IMR-90 (cell line): ENCODE measurements around the gene IKZF4. TPM values are rescaled to one million over a fixed set of nuclear protein-coding genes. Genes with fewer than 3 reads are reported as not detected.

Experiments used
- ATAC-seq: fragments of 200-7000 bp; cut with Tn5 transposase; 2 replicates; pipeline ENCODE4 v1.9.1; 2020; ENCODE audit warnings: low read depth, mild to moderate bottlenecking, moderate library complexity
- BruUV-seq: library from RNA; stranded (reverse); fragments of 400-500 nt; replicated peaks from 2 replicates; lab custom pipeline; 2021; lab: Mats Ljungman, UMichigan
- CTCF ChIA-PET: fragments of 300-600 bp; formaldehyde crosslinking; extraction: SDS; loops from one replicate; lab custom pipeline; 2021; ENCODE audit warnings: antibody characterized with exemption; lab: Yijun Ruan, JAX
- POLR2A ChIA-PET: fragments of 300-600 bp; sonication (Branson Sonifier 250); formaldehyde crosslinking; loops from one replicate; lab custom pipeline; 2022; ENCODE audit warnings: antibody characterized with exemption; ENCODE audit not compliant: unreplicated experiment; lab: Charles Lee
- DNase-seq: peaks from one replicate; pipeline ENCODE4 v3.0.0; 2013
- H2AFZ ChIP-seq: replicated peaks from 2 replicates; pipeline ENCODE3; 2013; ENCODE audit warnings: low read length, mild to moderate bottlenecking; ENCODE audit not compliant: poor library complexity
- H2AK5ac ChIP-seq: 2 replicates; pipeline ENCODE4 v1.6.1; 2013; ENCODE audit warnings: low read depth, low read length, inconsistent platforms
- H2AK9ac ChIP-seq: replicated peaks from 2 replicates; pipeline ENCODE3; 2013; ENCODE audit warnings: mild to moderate bottlenecking, low read depth, low read length, moderate library complexity; ENCODE audit not compliant: poor library complexity
- H2BK120ac ChIP-seq: 2 replicates; pipeline ENCODE4 v1.6.1; 2013; ENCODE audit warnings: low read depth, low read length, inconsistent platforms
- H2BK15ac ChIP-seq: 3 replicates; pipeline ENCODE4 v1.6.1; 2013; ENCODE audit warnings: low read depth, low read length, inconsistent platforms
- H2BK20ac ChIP-seq: 2 replicates; pipeline ENCODE4 v1.6.1; 2013; ENCODE audit warnings: low read depth, mild to moderate bottlenecking, inconsistent platforms, low read length, moderate library complexity
- H2BK5ac ChIP-seq: 2 replicates; pipeline ENCODE4 v1.6.1; 2013; ENCODE audit warnings: mild to moderate bottlenecking, low read depth, low read length, inconsistent platforms; ENCODE audit not compliant: poor library complexity, severe bottlenecking
- H3K14ac ChIP-seq: replicated peaks from 2 replicates; pipeline ENCODE4 v1.6.1; 2013; ENCODE audit warnings: low read depth, low read length, inconsistent platforms
- H3K18ac ChIP-seq: 2 replicates; pipeline ENCODE4 v1.6.1; 2013; ENCODE audit warnings: low read depth, low read length, control low read depth
- H3K23ac ChIP-seq: 2 replicates; pipeline ENCODE4 v1.6.1; 2013; ENCODE audit warnings: low read depth, low read length, inconsistent platforms
- H3K27ac ChIP-seq: 2 replicates; pipeline ENCODE4 v1.5.1; 2013; ENCODE audit warnings: mild to moderate bottlenecking, control low read depth, low read length; ENCODE audit not compliant: insufficient read depth
- H3K27me3 ChIP-seq: 2 replicates; pipeline ENCODE4 v1.6.1; 2013; ENCODE audit warnings: low read length; ENCODE audit not compliant: control insufficient read depth, insufficient read depth
- H3K36me3 ChIP-seq: 2 replicates; pipeline ENCODE4 v1.6.1; 2013; ENCODE audit warnings: low read length, mixed read lengths; ENCODE audit not compliant: control insufficient read depth, insufficient read depth
- H3K4ac ChIP-seq: 2 replicates; pipeline ENCODE4 v1.6.1; 2013; ENCODE audit warnings: low read depth, low read length, inconsistent platforms
- H3K4me1 ChIP-seq: 2 replicates; pipeline ENCODE4 v1.6.1; 2013; ENCODE audit warnings: low read length, mixed read lengths; ENCODE audit not compliant: control insufficient read depth, insufficient read depth
- H3K4me2 ChIP-seq: 2 replicates; pipeline ENCODE4 v1.6.1; 2013; ENCODE audit warnings: low read depth, mild to moderate bottlenecking, control low read depth, low read length, moderate library complexity
- H3K4me3 ChIP-seq: 2 replicates; pipeline ENCODE4 v1.5.1; 2013; ENCODE audit warnings: low read depth, mild to moderate bottlenecking, control low read depth, low read length, moderate library complexity; ENCODE audit not compliant: insufficient read depth
- H3K56ac ChIP-seq: 2 replicates; pipeline ENCODE4 v1.6.1; 2013; ENCODE audit warnings: low read length, inconsistent platforms; ENCODE audit not compliant: insufficient read depth; ENCODE audit errors: extremely low read depth
- H3K79me1 ChIP-seq, 2 experiments: 2 replicates each; pipeline ENCODE4 v1.6.1; 2013; ENCODE audit warnings: low read length in 2 of 2, inconsistent platforms in 1 of 2, low read depth in 1 of 2
- H3K9ac ChIP-seq: 2 replicates; pipeline ENCODE4 v1.6.1; 2013; ENCODE audit warnings: low read depth, low read length, control low read depth
- H3K9me1 ChIP-seq: 2 replicates; pipeline ENCODE4 v1.6.1; 2013; ENCODE audit warnings: low read length, inconsistent platforms; ENCODE audit not compliant: insufficient read depth
- H3K9me3 ChIP-seq: 2 replicates; pipeline ENCODE4 v1.6.1; 2013; ENCODE audit warnings: low read length; ENCODE audit not compliant: control insufficient read depth, insufficient read depth
- H4K20me1 ChIP-seq: 2 replicates; pipeline ENCODE4 v1.6.1; 2013; ENCODE audit warnings: low read length, inconsistent platforms; ENCODE audit not compliant: insufficient read depth
- H4K5ac ChIP-seq: 2 replicates; pipeline ENCODE4 v1.6.1; 2013; ENCODE audit warnings: mild to moderate bottlenecking, low read depth, low read length, control low read depth
- H4K8ac ChIP-seq, 2 experiments: 2 replicates each; pipeline ENCODE4 v1.6.1; 2013; ENCODE audit warnings: low read depth in 2 of 2, low read length in 2 of 2, control low read depth in 1 of 2, inconsistent platforms in 1 of 2
- H4K91ac ChIP-seq: 2 replicates; pipeline ENCODE4 v1.6.1; 2013; ENCODE audit warnings: low read depth, low read length, inconsistent platforms; ENCODE audit not compliant: insufficient read depth
- CEBPB ChIP-seq: IDR thresholded peaks from 2 replicates; pipeline ENCODE4 v1.6.1; 2012; ENCODE audit warnings: low read depth, low read length, improper control_type of control experiment
- CHD1 ChIP-seq: IDR thresholded peaks from 2 replicates; pipeline ENCODE4 v1.6.1; 2012; ENCODE audit warnings: low read depth, low read length, improper control_type of control experiment
- MAZ ChIP-seq: IDR thresholded peaks from 2 replicates; pipeline ENCODE4 v1.6.1; 2012; ENCODE audit warnings: low read depth, mild to moderate bottlenecking, low read length, improper control_type of control experiment, moderate library complexity, borderline replicate concordance
- POLR2A ChIP-seq: IDR thresholded peaks from 2 replicates; pipeline ENCODE4 v1.6.1; 2012; ENCODE audit warnings: mild to moderate bottlenecking, low read depth, low read length
- RAD21 ChIP-seq: IDR thresholded peaks from 2 replicates; pipeline ENCODE4 v1.6.1; 2012; ENCODE audit warnings: low read length, improper control_type of control experiment
- RFX5 ChIP-seq: IDR thresholded peaks from 2 replicates; pipeline ENCODE4 v1.8.0; 2012; ENCODE audit warnings: low read depth, mild to moderate bottlenecking, low read length, moderate library complexity
- SMC3 ChIP-seq: fragments of 150-350 bp; IDR thresholded peaks from 2 replicates; pipeline ENCODE4 v1.6.1; 2016; ENCODE audit warnings: low read depth, mild to moderate bottlenecking, antibody characterized with exemption, low read length, moderate library complexity
- WGBS, 2 experiments: methylation state at CpG; one replicate each; pipeline versions ENCODE4 v1.1.5 to v1.1.7; 2013; ENCODE audit warnings: missing lambda C conversion rate in 2 of 2; ENCODE audit not compliant: insufficient read length in 1 of 2; ENCODE audit errors: extremely low coverage in 2 of 2; 5-methylcytosine and 5-hydroxymethylcytosine counted together
- dilution Hi-C: fragments of 300-500 bp; cut with HindIII; formaldehyde crosslinking; loops from one replicate; pipeline ENCODE4 v1.14.3; 2018; ENCODE audit warnings: low sequenced_read_pairs; ENCODE audit not compliant: unreplicated experiment
- in situ Hi-C: fragments of 300-500 bp; cut with MboI; formaldehyde crosslinking; loops from 3 replicates; pipeline ENCODE4 v1.14.3; 2019; ENCODE audit warnings: low sequenced_read_pairs, inconsistent platforms, mixed read lengths
- intact Hi-C: fragments of 100-400 bp; cut with micrococcal nuclease; formaldehyde crosslinking; loops from 2 replicates; pipeline ENCODE4 v1.10.0; 2022
- polyA plus RNA-seq, 3 experiments: library from polyadenylated mRNA; depleted of rRNA; stranded (reverse); fragments of >200 nt; gene quantifications; 2 replicates each; pipeline ENCODE4 v1.2.3, GENCODE V29; 2012; ENCODE audit warnings: low replicate concordance in 1 of 3
- total RNA-seq: library from RNA; depleted of rRNA; stranded (reverse); fragments of >200 nt; gene quantifications from 2 replicates; pipeline ENCODE4 v1.2.3, GENCODE V29; 2012
- TF ChIP-seq, protein P1 (sequence below): conservative IDR thresholded peaks from 2 replicates; pipeline ENCODE4 v1.5.1; 2012; ENCODE audit warnings: mild to moderate bottlenecking, low read depth, low read length, improper control_type of control experiment

The IKZF4 gene
- total and polyA plus RNA-seq, 2 of the 4 experiments (the other 2 are of a cell fraction) = 1.8 to 7.1 TPM

DNA sequence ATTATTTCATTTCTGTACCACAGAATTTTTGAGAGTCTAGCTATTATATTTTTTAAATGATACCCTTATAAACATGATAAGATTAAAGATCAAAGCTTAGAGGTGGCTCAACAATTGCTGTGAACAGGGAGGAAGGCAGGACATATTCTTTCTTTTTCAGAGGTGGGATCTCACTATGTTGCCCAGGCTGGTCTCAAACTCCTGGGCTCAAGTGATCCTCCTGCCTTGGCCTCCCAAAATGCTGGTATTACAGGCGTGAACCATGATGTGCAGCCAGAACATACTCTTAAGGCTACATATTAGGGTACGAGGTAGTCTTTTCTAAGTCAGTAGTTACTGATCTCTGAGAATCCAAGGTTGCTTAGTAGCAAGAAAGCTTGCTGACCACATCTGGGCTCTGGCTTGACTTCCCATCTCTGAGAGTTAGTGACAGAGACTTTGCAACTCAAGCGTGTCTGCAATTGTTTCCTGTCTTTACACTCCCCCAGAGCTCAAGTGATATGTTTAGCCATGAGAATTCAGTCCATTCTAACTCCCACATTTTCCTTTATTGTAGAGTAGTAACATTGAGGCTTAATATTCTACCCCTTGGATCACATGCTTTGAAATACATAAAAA lies 38.4 kb upstream of the IKZF4 start:
- H4K20me1 ChIP-seq = peaks cover 27% of the 10 kb centered on the region; the same call in 1 of the 2 replicates
- no peak for DNase-seq
- no peak overlapping the region for H2BK20ac ChIP-seq
- intact Hi-C loops (no loop called here), in situ Hi-C loops (no loop called here), dilution Hi-C loops (no loop called here)
- no peak overlapping the region for H3K27ac ChIP-seq
- H3K27me3 ChIP-seq = no peaks in the 10 kb centered on the region
- CTCF ChIA-PET = interaction anchor here (0.6 to 1.5 kb wide), 9 partner anchors 13 to 243 kb away, joined by 3 to 5 read pairs (median 3); partner anchors contain the start of gene MMP19
- WGBS, 2 experiments = 100% methylated on average over 1 of the region's 3 CpGs; no CpG with 5 or more reads in 1 of the 2 experiments
- H2BK120ac ChIP-seq = no peak overlapping the region
- no peak for TF ChIP-seq RFX5
- TF ChIP-seq CEBPB = no peak
- no peak for TF ChIP-seq CHD1
- TF ChIP-seq POLR2A = no peak
- TF ChIP-seq MAZ = no peak
- TF ChIP-seq, protein P1, sequence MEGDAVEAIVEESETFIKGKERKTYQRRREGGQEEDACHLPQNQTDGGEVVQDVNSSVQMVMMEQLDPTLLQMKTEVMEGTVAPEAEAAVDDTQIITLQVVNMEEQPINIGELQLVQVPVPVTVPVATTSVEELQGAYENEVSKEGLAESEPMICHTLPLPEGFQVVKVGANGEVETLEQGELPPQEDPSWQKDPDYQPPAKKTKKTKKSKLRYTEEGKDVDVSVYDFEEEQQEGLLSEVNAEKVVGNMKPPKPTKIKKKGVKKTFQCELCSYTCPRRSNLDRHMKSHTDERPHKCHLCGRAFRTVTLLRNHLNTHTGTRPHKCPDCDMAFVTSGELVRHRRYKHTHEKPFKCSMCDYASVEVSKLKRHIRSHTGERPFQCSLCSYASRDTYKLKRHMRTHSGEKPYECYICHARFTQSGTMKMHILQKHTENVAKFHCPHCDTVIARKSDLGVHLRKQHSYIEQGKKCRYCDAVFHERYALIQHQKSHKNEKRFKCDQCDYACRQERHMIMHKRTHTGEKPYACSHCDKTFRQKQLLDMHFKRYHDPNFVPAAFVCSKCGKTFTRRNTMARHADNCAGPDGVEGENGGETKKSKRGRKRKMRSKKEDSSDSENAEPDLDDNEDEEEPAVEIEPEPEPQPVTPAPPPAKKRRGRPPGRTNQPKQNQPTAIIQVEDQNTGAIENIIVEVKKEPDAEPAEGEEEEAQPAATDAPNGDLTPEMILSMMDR = no peak
- no peak for TF ChIP-seq RAD21
- no peak for TF ChIP-seq SMC3
- H2AFZ ChIP-seq = no peak overlapping the region
- H3K4ac ChIP-seq = no peak overlapping the region
- no peak overlapping the region for H3K14ac ChIP-seq
- peaks cover 2% of the 10 kb centered on the region; the same call in 1 of the 2 replicates for H3K4me1 ChIP-seq
- no peaks in the 10 kb centered on the region for H3K9me1 ChIP-seq
- peaks cover 24 to 58% of the 10 kb centered on the region in 2 experiments for H3K79me1 ChIP-seq
- H3K4me2 ChIP-seq = no peak overlapping the region
- no peak overlapping the region for H3K9ac ChIP-seq
- H2BK15ac ChIP-seq = no peak overlapping the region
- peaks cover 43% of the 10 kb centered on the region for H3K36me3 ChIP-seq
- H3K18ac ChIP-seq = no peak overlapping the region
- H4K8ac ChIP-seq = no peak overlapping the region
- H2AK5ac ChIP-seq = no peak overlapping the region
- H3K4me3 ChIP-seq = no peak overlapping the region
- H3K9me3 ChIP-seq = no peaks in the 10 kb centered on the region
- no peak overlapping the region for H2BK5ac ChIP-seq
- ATAC-seq = no peak
- BruUV-seq = no TSS peak
- H2AK9ac ChIP-seq = no peak overlapping the region
- POLR2A ChIA-PET = interaction anchor here (0.8 kb wide), 1 partner anchor 9 kb away, joined by 4 read pairs; the partner anchor contains the start of gene RAB5B
- no peak overlapping the region for H3K23ac ChIP-seq
- no peak overlapping the region for H4K91ac ChIP-seq
- H4K5ac ChIP-seq = no peak overlapping the region
- H3K56ac ChIP-seq = no peak overlapping the region
